GM12878 (cell line): ENCODE data around the gene RETREG2. TPM values are rescaled to one million over a fixed set of nuclear protein-coding genes. Genes with fewer than 3 reads are reported as not detected.

Source experiments
- NFYB ChIP-seq: IDR thresholded peaks from 2 replicates; pipeline ENCODE4 v1.6.1; 2011; ENCODE audit warnings: low read depth, mild to moderate bottlenecking, low read length, improper control_type of control experiment, moderate library complexity; ENCODE audit not compliant: insufficient read depth
- RFX5 ChIP-seq: IDR thresholded peaks from 2 replicates; pipeline ENCODE4 v1.6.1; 2011; ENCODE audit warnings: low read depth, low read length, improper control_type of control experiment
- TBL1XR1 ChIP-seq: IDR thresholded peaks from 2 replicates; pipeline ENCODE4 v1.6.1; 2012; ENCODE audit warnings: low read depth, low read length, improper control_type of control experiment
- ZBED1 ChIP-seq: IDR thresholded peaks from 2 replicates; pipeline ENCODE4 v1.6.1; 2016; ENCODE audit warnings: borderline replicate concordance
- ZSCAN29 ChIP-seq: fragments of 450-650 bp; IDR thresholded peaks from 2 replicates; pipeline ENCODE4 v1.6.1; 2017; ENCODE audit warnings: mild to moderate bottlenecking, moderate library complexity
- polyA plus RNA-seq, 11 experiments: library from polyadenylated mRNA; depleted of rRNA in 4 of 11; unstranded in 6 of 11; stranded (reverse) in 5 of 11; fragments of >200 nt; fragmentation: Nextera tagmentation in 4 of 11; fragmentation: Illumina TruSeq in 1 of 11; extraction: Ambion mirVana in 4 of 11; extraction: Trizol in 1 of 11; gene quantifications; 1 replicate in 1 of 11; 2 replicates in 10 of 11; pipeline versions ENCODE4 v1.2.1 to v1.2.3, GENCODE V29; 2011 to 2016; ENCODE audit warnings: inconsistent platforms in 2 of 11, missing spikeins in 2 of 11, low read depth in 1 of 11
- total RNA-seq, 4 experiments: library from RNA; depleted of rRNA in 3 of 4; stranded (reverse); fragments of >200 nt in 3 of 4; fragmentation: Illumina TruSeq in 1 of 4; extraction: Trizol in 1 of 4; gene quantifications; 2 replicates each; pipeline versions ENCODE4 v1.2.1 to v1.2.3, GENCODE V29; 2013 to 2021
- TF ChIP-seq, protein P1 (sequence below): fragments of 450-650 bp; IDR thresholded peaks from 2 replicates; pipeline ENCODE4 v1.6.1; 2017; ENCODE audit warnings: antibody characterized with exemption, mild to moderate bottlenecking, moderate library complexity
- TF ChIP-seq, protein P2 (sequence below): fragments of 450-650 bp; IDR thresholded peaks from 2 replicates; pipeline ENCODE4 v1.6.1; 2016; ENCODE audit warnings: mild to moderate bottlenecking, moderate library complexity, borderline replicate concordance
- TF ChIP-seq, protein P3 (sequence below): fragments of 450-650 bp; IDR thresholded peaks from 2 replicates; pipeline ENCODE4 v1.6.1; 2016; ENCODE audit warnings: mild to moderate bottlenecking

Gene RETREG2
- total and polyA plus RNA-seq, 10 of the 15 experiments (the other 5 are each of a cell fraction or from before 2014, with no cell fraction given) = 10.1 to 72.0 (median 28.3) TPM

DNA sequence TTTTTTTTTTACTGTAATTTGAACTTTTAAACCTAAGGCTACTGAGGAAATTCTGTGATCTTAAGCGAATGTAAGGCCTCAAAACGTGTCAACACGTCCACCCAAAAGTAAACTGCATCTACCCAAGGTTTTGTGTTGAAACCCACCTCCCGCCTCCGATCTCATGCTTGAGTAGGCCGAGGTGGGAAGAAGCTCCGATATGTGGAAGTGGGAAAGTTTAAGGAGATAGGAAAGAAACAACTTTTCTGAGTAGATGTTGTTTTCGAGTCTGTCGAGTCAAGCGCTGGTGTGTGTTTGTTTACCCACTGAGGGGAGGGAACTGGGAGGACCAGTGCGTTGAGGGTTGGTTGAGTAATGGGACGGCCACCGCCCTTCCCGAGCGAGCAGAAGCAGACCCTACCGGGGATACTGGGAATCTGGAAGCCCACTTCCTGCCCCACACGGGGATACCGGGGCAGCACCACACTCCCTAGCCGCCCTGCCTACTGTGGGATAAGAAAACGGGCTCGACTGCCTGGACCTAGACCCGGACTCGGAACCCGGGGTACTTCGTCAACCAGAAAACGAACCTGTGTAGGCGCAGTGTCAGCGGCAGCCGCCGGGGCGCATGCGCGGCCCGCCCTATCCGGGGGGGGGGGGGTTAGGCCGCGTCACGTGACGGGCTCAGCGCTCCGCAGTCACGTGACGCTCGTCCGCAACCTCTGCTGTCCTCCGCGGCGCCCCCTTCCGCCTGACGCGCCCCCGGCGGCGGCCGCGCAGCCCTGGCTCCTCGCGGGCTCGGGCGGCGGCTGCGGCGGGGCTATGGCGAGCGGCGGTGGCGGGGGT lies at the start of gene RETREG2 (continued):
- TF ChIP-seq, protein P1, sequence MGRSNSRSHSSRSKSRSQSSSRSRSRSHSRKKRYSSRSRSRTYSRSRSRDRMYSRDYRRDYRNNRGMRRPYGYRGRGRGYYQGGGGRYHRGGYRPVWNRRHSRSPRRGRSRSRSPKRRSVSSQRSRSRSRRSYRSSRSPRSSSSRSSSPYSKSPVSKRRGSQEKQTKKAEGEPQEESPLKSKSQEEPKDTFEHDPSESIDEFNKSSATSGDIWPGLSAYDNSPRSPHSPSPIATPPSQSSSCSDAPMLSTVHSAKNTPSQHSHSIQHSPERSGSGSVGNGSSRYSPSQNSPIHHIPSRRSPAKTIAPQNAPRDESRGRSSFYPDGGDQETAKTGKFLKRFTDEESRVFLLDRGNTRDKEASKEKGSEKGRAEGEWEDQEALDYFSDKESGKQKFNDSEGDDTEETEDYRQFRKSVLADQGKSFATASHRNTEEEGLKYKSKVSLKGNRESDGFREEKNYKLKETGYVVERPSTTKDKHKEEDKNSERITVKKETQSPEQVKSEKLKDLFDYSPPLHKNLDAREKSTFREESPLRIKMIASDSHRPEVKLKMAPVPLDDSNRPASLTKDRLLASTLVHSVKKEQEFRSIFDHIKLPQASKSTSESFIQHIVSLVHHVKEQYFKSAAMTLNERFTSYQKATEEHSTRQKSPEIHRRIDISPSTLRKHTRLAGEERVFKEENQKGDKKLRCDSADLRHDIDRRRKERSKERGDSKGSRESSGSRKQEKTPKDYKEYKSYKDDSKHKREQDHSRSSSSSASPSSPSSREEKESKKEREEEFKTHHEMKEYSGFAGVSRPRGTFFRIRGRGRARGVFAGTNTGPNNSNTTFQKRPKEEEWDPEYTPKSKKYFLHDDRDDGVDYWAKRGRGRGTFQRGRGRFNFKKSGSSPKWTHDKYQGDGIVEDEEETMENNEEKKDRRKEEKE = no peak
- no peak for TF ChIP-seq NFYB
- TF ChIP-seq ZSCAN29 = no peak
- no peak for TF ChIP-seq TBL1XR1
- TF ChIP-seq RFX5 = no peak
- TF ChIP-seq, protein P2, sequence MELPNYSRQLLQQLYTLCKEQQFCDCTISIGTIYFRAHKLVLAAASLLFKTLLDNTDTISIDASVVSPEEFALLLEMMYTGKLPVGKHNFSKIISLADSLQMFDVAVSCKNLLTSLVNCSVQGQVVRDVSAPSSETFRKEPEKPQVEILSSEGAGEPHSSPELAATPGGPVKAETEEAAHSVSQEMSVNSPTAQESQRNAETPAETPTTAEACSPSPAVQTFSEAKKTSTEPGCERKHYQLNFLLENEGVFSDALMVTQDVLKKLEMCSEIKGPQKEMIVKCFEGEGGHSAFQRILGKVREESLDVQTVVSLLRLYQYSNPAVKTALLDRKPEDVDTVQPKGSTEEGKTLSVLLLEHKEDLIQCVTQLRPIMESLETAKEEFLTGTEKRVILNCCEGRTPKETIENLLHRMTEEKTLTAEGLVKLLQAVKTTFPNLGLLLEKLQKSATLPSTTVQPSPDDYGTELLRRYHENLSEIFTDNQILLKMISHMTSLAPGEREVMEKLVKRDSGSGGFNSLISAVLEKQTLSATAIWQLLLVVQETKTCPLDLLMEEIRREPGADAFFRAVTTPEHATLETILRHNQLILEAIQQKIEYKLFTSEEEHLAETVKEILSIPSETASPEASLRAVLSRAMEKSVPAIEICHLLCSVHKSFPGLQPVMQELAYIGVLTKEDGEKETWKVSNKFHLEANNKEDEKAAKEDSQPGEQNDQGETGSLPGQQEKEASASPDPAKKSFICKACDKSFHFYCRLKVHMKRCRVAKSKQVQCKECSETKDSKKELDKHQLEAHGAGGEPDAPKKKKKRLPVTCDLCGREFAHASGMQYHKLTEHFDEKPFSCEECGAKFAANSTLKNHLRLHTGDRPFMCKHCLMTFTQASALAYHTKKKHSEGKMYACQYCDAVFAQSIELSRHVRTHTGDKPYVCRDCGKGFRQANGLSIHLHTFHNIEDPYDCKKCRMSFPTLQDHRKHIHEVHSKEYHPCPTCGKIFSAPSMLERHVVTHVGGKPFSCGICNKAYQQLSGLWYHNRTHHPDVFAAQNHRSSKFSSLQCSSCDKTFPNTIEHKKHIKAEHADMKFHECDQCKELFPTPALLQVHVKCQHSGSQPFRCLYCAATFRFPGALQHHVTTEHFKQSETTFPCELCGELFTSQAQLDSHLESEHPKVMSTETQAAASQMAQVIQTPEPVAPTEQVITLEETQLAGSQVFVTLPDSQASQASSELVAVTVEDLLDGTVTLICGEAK = no peak
- TF ChIP-seq, protein P3, sequence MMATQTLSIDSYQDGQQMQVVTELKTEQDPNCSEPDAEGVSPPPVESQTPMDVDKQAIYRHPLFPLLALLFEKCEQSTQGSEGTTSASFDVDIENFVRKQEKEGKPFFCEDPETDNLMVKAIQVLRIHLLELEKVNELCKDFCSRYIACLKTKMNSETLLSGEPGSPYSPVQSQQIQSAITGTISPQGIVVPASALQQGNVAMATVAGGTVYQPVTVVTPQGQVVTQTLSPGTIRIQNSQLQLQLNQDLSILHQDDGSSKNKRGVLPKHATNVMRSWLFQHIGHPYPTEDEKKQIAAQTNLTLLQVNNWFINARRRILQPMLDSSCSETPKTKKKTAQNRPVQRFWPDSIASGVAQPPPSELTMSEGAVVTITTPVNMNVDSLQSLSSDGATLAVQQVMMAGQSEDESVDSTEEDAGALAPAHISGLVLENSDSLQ = no peak
- no peak for TF ChIP-seq ZBED1
